Stimulated activated CD4-positive, alpha-beta T cell treated with anti-CD3 and anti-CD28 coated beads, TNF-alpha, amount 100 ng/mL, for 48 hours (primary cell): ENCODE results near the gene POLN.

Experiments
- DNase-seq, 3 donors: peaks; one replicate each; pipeline ENCODE4 v3.0.0-alpha.2; 2020; ENCODE audit warnings: low read depth in 3 of 3

POLN gene

GRCh38 chr4:2071252-2071911 lies 170.5 kb downstream of the POLN start:
- DNase-seq, result no peak

GRCh38 chr4:2070421-2071251 lies 171.3 kb downstream of the POLN start:
- no peak for DNase-seq

GRCh38 chr4:2069986-2070385 lies 171.9 kb downstream of the POLN start:
- no peak for DNase-seq

GRCh38 chr4:2069161-2069971 lies 172.6 kb downstream of the POLN start:
- DNase-seq, result no peak

GRCh38 chr4:2068566-2068965 lies 173.4 kb downstream of the POLN start:
- no peak for DNase-seq

GRCh38 chr4:2068198-2068470 lies 173.8 kb downstream of the POLN start:
- no peak for DNase-seq

GRCh38 chr4:2067446-2068197 lies 174.3 kb downstream of the POLN start:
- DNase-seq, result no peak

- no peak for DNase-seq
Observed at GRCh38 chr4:2066571-2067445, 175.1 kb downstream of the POLN start.

GRCh38 chr4:2066011-2066551 lies 175.8 kb downstream of the POLN start:
- no peak for DNase-seq

- DNase-seq, result no peak
Observed at GRCh38 chr4:2065106-2065930, 176.6 kb downstream of the POLN start.

GRCh38 chr4:2064276-2064991 lies 177.5 kb downstream of the POLN start:
- no peak for DNase-seq

- no peak for DNase-seq
Observed at GRCh38 chr4:2063557-2064275, 178.2 kb downstream of the POLN start.

- DNase-seq, result no peak
Observed at GRCh38 chr4:2062808-2063524, 179.0 kb downstream of the POLN start.

- DNase-seq, result no peak
Observed at GRCh38 chr4:2062168-2062807, 179.6 kb downstream of the POLN start.

GRCh38 chr4:2061186-2062131 lies 180.5 kb downstream of the POLN start:
- no peak for DNase-seq

- DNase-seq, result no peak
Observed at GRCh38 chr4:2060611-2061185, 181.2 kb downstream of the POLN start.
